ENCODE measurements around the gene CNOT8. TPM values are rescaled to one million over a fixed set of nuclear protein-coding genes. Genes with fewer than 3 reads are reported as not detected.

Gene CNOT8
- total RNA-seq, 1 experiment from 2014 or later: 45.9 TPM

DNA sequence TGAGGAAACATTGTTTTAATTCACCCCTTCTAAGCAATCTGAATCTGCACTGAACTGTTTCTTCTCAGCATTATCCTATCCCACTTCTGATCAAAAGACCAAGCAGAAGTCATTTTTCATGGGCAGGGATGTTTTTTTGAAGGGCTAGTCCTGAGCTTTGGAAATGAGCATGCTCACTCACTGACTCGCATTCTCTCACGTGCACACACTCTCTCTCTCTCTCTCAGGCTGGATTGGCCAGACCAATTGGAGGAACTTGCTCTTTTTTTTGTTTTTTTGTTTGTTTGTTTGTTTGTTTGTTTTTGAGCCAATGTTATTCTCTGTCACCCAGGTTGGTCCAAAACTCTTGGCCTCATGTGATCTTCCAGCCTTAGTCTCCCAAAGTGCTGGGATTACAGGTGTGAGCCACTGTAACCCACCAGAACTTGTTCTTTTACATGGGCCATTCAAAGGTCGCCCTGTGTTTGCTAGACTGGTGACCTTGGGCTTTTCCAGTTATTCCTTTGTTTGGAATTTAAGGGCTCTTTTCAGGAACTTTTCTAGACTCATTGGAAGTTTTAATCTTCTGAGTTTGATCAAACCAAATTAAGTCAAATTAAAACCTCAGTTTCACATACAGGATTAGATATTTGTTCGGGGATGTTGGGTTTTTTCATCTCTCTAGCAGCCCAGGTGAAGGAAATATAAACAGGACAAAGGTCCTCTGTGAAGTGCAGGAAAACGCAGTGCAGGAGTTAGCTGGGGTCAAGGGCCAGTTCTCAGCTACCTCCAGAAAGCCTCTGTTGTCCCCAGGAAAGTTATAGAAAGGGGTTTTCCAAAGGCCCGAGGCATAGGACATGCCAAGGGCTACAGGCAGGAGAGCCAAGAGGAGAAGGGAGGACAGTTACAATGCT is 21.2 kb upstream of the CNOT8 start:
- no peaks in the 10 kb centered on the region for H3K9me3 ChIP-seq (ENCODE audit: control insufficient read depth, insufficient read depth, low read depth, low read length)
- no TSS peak for BruUV-seq (replicated peaks)
- H3K4me3 ChIP-seq (ENCODE audit: low read depth in 2 of 2, low read length in 2 of 2): no peak overlapping the region
- H3K36me3 ChIP-seq (ENCODE audit: control insufficient read depth, insufficient read depth, low read length): no peaks in the 10 kb centered on the region
- no peak for TF ChIP-seq SIN3A (IDR thresholded peaks at IDR 0.05; ENCODE audit: borderline replicate concordance, insufficient read depth, low read depth, low read length)
- no peak for TF ChIP-seq CTCF (IDR thresholded peaks at IDR 0.05)
- TF ChIP-seq POLR2AphosphoS5 (IDR thresholded peaks at IDR 0.05; ENCODE audit: low read depth, low read length): no peak
- no peak for TF ChIP-seq TCF7L2 (IDR thresholded peaks at IDR 0.05; ENCODE audit: low read depth, low read length)
- TF ChIP-seq, protein P1, sequence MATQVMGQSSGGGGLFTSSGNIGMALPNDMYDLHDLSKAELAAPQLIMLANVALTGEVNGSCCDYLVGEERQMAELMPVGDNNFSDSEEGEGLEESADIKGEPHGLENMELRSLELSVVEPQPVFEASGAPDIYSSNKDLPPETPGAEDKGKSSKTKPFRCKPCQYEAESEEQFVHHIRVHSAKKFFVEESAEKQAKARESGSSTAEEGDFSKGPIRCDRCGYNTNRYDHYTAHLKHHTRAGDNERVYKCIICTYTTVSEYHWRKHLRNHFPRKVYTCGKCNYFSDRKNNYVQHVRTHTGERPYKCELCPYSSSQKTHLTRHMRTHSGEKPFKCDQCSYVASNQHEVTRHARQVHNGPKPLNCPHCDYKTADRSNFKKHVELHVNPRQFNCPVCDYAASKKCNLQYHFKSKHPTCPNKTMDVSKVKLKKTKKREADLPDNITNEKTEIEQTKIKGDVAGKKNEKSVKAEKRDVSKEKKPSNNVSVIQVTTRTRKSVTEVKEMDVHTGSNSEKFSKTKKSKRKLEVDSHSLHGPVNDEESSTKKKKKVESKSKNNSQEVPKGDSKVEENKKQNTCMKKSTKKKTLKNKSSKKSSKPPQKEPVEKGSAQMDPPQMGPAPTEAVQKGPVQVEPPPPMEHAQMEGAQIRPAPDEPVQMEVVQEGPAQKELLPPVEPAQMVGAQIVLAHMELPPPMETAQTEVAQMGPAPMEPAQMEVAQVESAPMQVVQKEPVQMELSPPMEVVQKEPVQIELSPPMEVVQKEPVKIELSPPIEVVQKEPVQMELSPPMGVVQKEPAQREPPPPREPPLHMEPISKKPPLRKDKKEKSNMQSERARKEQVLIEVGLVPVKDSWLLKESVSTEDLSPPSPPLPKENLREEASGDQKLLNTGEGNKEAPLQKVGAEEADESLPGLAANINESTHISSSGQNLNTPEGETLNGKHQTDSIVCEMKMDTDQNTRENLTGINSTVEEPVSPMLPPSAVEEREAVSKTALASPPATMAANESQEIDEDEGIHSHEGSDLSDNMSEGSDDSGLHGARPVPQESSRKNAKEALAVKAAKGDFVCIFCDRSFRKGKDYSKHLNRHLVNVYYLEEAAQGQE (IDR thresholded peaks at IDR 0.05; ENCODE audit: insufficient read depth in 1 of 2, low read depth in 2 of 2, low read length in 1 of 2): no peak
- no peak overlapping the region for H3K27ac ChIP-seq (ENCODE audit: low read length)
- POLR2A ChIA-PET: interaction anchor here (0.6 kb wide), 1 partner anchor 371 kb away, joined by 3 read pairs; no protein-coding TSS in a partner anchor
- H3K4me1 ChIP-seq (ENCODE audit: control insufficient read depth, insufficient read depth, low read length): peaks cover 6% of the 10 kb centered on the region; the same call in 1 of the 2 replicates
- in situ Hi-C loops (cut with HindIII; ENCODE audit: low pct_unique_long_range_greater_than_20kb, low sequenced_read_pairs): no loop called here
- DNase-seq (ENCODE audit: low read depth, low spot score): no peak
- ATAC-seq: no peak
- intact Hi-C loops (cut with micrococcal nuclease; ENCODE audit: unreplicated experiment): no loop called here
- CTCF ChIA-PET: no interaction called here
- H3K27me3 ChIP-seq (ENCODE audit: control insufficient read depth, insufficient read depth, low read length): no peaks in the 10 kb centered on the region

- ChIA-PET POLR2A (interaction anchor here (0.6 kb wide), 1 partner anchor 15 kb away, joined by 4 read pairs; no protein-coding TSS in a partner anchor), CTCF (no interaction called here)
- Histone ChIP-seq H3K27ac (ENCODE audit: low read length) (no peak overlapping the region), H3K27me3 (ENCODE audit: control insufficient read depth, insufficient read depth, low read length) (no peaks in the 10 kb centered on the region), H3K9me3 (ENCODE audit: control insufficient read depth, insufficient read depth, low read depth, low read length) (no peaks in the 10 kb centered on the region), H3K36me3 (ENCODE audit: control insufficient read depth, insufficient read depth, low read length) (no peaks in the 10 kb centered on the region), H3K4me3 (ENCODE audit: low read depth in 2 of 2, low read length in 2 of 2) (no peak overlapping the region), H3K4me1 (ENCODE audit: control insufficient read depth, insufficient read depth, low read length) (peaks cover 6% of the 10 kb centered on the region; the same call in 1 of the 2 replicates)
- intact Hi-C loops (cut with micrococcal nuclease; ENCODE audit: unreplicated experiment) (no loop called here), in situ Hi-C loops (cut with HindIII; ENCODE audit: low pct_unique_long_range_greater_than_20kb, low sequenced_read_pairs) (no loop called here)
- TF ChIP-seq POLR2AphosphoS5 (IDR thresholded peaks at IDR 0.05; ENCODE audit: low read depth, low read length) (no peak), SIN3A (IDR thresholded peaks at IDR 0.05; ENCODE audit: borderline replicate concordance, insufficient read depth, low read depth, low read length) (no peak), TCF7L2 (IDR thresholded peaks at IDR 0.05; ENCODE audit: low read depth, low read length) (no peak)
- TF ChIP-seq, protein P1 (IDR thresholded peaks at IDR 0.05; ENCODE audit: insufficient read depth in 1 of 2, low read depth in 2 of 2, low read length in 1 of 2): no peak
- DNase-seq (ENCODE audit: low read depth, low spot score) (no peak), ATAC-seq (no peak)
- no TSS peak for BruUV-seq (replicated peaks)
Observed at GRCh38 chr5:154840435-154841272, 17.8 kb upstream of the CNOT8 start.

All from Panc1 (cell line).